ENCODE measurements around the gene ZBTB18. TPM values are rescaled to one million over a fixed set of nuclear protein-coding genes. Genes with fewer than 3 reads are reported as not detected.

Gene ZBTB18
- total RNA-seq, 1 experiment from 2014 or later = 9.5 TPM

DNA sequence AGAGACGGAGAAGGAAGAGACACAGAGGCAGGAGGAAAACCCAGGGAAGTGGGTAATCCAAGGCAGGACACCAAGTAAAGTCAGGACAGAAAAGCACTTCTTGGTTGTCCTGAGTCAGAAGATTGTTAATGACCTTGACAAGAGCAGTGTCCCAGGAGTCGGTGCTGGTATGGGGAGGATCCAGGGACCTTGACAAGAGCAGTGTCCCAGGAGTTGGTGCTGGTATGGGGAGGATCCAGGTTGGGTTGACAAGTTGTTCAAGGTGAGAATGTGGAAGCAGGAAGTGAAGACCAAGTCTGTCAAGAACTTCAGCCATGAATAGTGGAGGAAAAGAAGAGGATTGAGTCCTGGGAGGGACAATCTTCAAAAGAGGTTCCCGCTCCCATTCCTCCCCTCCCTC lies 31.9 kb downstream of the ZBTB18 start:
- no peak overlapping the region for H3K27ac ChIP-seq (ENCODE audit: low read length)
- H4K20me1 ChIP-seq (ENCODE audit: insufficient read depth, low read depth, low read length) = no peaks in the 10 kb centered on the region
- H3K79me2 ChIP-seq (ENCODE audit: low read length) = no peaks in the 10 kb centered on the region
- no peak overlapping the region for H3K9ac ChIP-seq (ENCODE audit: low read length)
- H3K4me2 ChIP-seq (ENCODE audit: low read depth, low read length, poor library complexity, severe bottlenecking) = no peak overlapping the region
- H2AFZ ChIP-seq (ENCODE audit: low read length) = no peak overlapping the region
- H3K36me3 ChIP-seq (ENCODE audit: insufficient read depth, low read length) = no peaks in the 10 kb centered on the region
- H3K9me2 ChIP-seq (replicated peaks; ENCODE audit: insufficient read depth, low read length) = no peaks in the 10 kb centered on the region
- no peak for DNase-seq
- H3K4me3 ChIP-seq (ENCODE audit: low read length) = no peak overlapping the region
- H3K9me3 ChIP-seq (ENCODE audit: low read length) = no peaks in the 10 kb centered on the region
- no peaks in the 10 kb centered on the region for H3K4me1 ChIP-seq (ENCODE audit: low read length)
- no peaks in the 10 kb centered on the region for H3K27me3 ChIP-seq (ENCODE audit: low read length)

- Histone ChIP-seq H3K79me2 (ENCODE audit: low read length) (no peaks in the 10 kb centered on the region), H3K9me3 (ENCODE audit: low read length) (no peaks in the 10 kb centered on the region)
- no peak for DNase-seq
These were observed 32.4 kb downstream of the ZBTB18 start for GRCh38 chr1:244083383-244083943.

GRCh38 chr1:244084763-244085162 lies 33.7 kb downstream of the ZBTB18 start:
- H3K27me3 ChIP-seq (ENCODE audit: low read length) = no peaks in the 10 kb centered on the region
- no peaks in the 10 kb centered on the region for H3K4me1 ChIP-seq (ENCODE audit: low read length)
- H3K9me3 ChIP-seq (ENCODE audit: low read length) = no peaks in the 10 kb centered on the region
- H3K9me2 ChIP-seq (replicated peaks; ENCODE audit: insufficient read depth, low read length) = no peaks in the 10 kb centered on the region
- no peak overlapping the region for H2AFZ ChIP-seq (ENCODE audit: low read length)
- no peak overlapping the region for H3K4me2 ChIP-seq (ENCODE audit: low read depth, low read length, poor library complexity, severe bottlenecking)
- H3K27ac ChIP-seq (ENCODE audit: low read length) = no peak overlapping the region
- H3K4me3 ChIP-seq (ENCODE audit: low read length) = no peak overlapping the region
- H3K36me3 ChIP-seq (ENCODE audit: insufficient read depth, low read length) = no peaks in the 10 kb centered on the region
- no peaks in the 10 kb centered on the region for H4K20me1 ChIP-seq (ENCODE audit: insufficient read depth, low read depth, low read length)
- no peak overlapping the region for H3K9ac ChIP-seq (ENCODE audit: low read length)
- no peak for DNase-seq
- no peaks in the 10 kb centered on the region for H3K79me2 ChIP-seq (ENCODE audit: low read length)

More at GRCh38 chr1:244083383-244083943, 32.4 kb downstream of the ZBTB18 start:
- no peaks in the 10 kb centered on the region for H3K27me3 ChIP-seq (ENCODE audit: low read length)
- H3K36me3 ChIP-seq (ENCODE audit: insufficient read depth, low read length) = no peaks in the 10 kb centered on the region
- no peak overlapping the region for H2AFZ ChIP-seq (ENCODE audit: low read length)
- H4K20me1 ChIP-seq (ENCODE audit: insufficient read depth, low read depth, low read length) = no peaks in the 10 kb centered on the region
- H3K4me2 ChIP-seq (ENCODE audit: low read depth, low read length, poor library complexity, severe bottlenecking) = no peak overlapping the region
- no peak overlapping the region for H3K4me3 ChIP-seq (ENCODE audit: low read length)
- no peak overlapping the region for H3K27ac ChIP-seq (ENCODE audit: low read length)
- H3K9me2 ChIP-seq (replicated peaks; ENCODE audit: insufficient read depth, low read length) = no peaks in the 10 kb centered on the region
- no peak overlapping the region for H3K9ac ChIP-seq (ENCODE audit: low read length)
- H3K4me1 ChIP-seq (ENCODE audit: low read length) = no peaks in the 10 kb centered on the region

DNA sequence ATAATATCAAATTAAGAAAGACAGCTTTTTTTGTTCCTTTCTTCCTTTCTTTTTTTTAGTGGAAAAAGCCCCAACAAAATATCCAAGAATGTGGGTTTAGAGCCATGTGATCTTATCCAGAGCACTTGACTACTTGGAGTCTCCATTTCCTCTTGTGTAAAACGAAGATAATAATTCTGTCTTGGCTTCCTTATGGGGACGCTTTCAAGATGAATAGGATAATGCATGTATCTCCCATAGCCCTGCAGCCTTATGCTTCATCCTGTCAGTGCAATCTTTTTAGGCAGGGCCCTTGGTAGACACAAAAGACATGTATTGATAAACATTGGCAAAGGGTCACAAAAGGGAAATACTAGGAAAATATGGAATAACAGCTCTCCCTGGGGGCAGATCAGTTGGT lies 34.8 kb downstream of the ZBTB18 start:
- H3K4me2 ChIP-seq (ENCODE audit: low read depth, low read length, poor library complexity, severe bottlenecking) = no peak overlapping the region
- no peaks in the 10 kb centered on the region for H3K9me3 ChIP-seq (ENCODE audit: low read length)
- H3K9ac ChIP-seq (ENCODE audit: low read length) = no peak overlapping the region
- H3K36me3 ChIP-seq (ENCODE audit: insufficient read depth, low read length) = no peaks in the 10 kb centered on the region
- H3K27ac ChIP-seq (ENCODE audit: low read length) = no peak overlapping the region
- H3K4me3 ChIP-seq (ENCODE audit: low read length) = no peak overlapping the region
- no peak for DNase-seq
- H3K4me1 ChIP-seq (ENCODE audit: low read length) = no peaks in the 10 kb centered on the region
- no peaks in the 10 kb centered on the region for H4K20me1 ChIP-seq (ENCODE audit: insufficient read depth, low read depth, low read length)
- H3K9me2 ChIP-seq (replicated peaks; ENCODE audit: insufficient read depth, low read length) = no peaks in the 10 kb centered on the region
- no peak overlapping the region for H2AFZ ChIP-seq (ENCODE audit: low read length)
- no peaks in the 10 kb centered on the region for H3K79me2 ChIP-seq (ENCODE audit: low read length)
- no peaks in the 10 kb centered on the region for H3K27me3 ChIP-seq (ENCODE audit: low read length)

DNA sequence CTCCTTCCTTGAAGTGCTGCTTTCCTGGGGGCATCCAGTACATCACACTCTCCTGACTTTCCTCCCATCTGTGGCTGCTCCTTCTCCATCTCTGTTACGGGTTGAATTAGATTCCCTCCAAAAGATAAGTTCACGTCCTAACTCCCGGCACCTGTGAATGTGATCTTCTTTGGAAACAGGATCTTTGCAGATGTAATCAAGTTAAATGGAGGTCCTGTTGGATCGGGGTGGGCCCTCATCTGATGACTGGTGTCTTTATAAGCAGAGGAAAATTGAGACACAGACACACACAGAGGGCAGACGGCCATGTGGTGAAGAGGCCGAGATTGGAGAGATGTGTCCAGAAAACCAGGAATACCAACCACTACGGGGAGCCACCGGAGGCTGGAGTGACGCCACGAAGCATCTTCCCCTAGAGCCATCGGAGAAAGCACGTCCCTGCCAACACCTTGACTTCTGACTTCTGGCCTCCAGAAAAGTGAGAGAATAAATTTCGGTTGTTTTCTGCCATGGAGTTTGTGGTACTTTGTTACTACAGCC lies 36.0 kb downstream of the ZBTB18 start:
- Histone ChIP-seq H3K36me3 (ENCODE audit: insufficient read depth, low read length) (no peaks in the 10 kb centered on the region), H3K9me3 (ENCODE audit: low read length) (no peaks in the 10 kb centered on the region), H3K4me2 (ENCODE audit: low read depth, low read length, poor library complexity, severe bottlenecking) (no peak overlapping the region), H3K79me2 (ENCODE audit: low read length) (no peaks in the 10 kb centered on the region), H3K27me3 (ENCODE audit: low read length) (no peaks in the 10 kb centered on the region), H2AFZ (ENCODE audit: low read length) (no peak overlapping the region), H3K27ac (ENCODE audit: low read length) (no peak overlapping the region), H4K20me1 (ENCODE audit: insufficient read depth, low read depth, low read length) (no peaks in the 10 kb centered on the region), H3K9me2 (replicated peaks; ENCODE audit: insufficient read depth, low read length) (no peaks in the 10 kb centered on the region), H3K9ac (ENCODE audit: low read length) (no peak overlapping the region), H3K4me1 (ENCODE audit: low read length) (no peaks in the 10 kb centered on the region), H3K4me3 (ENCODE audit: low read length) (no peak overlapping the region)
- DNase-seq = no peak

DNA sequence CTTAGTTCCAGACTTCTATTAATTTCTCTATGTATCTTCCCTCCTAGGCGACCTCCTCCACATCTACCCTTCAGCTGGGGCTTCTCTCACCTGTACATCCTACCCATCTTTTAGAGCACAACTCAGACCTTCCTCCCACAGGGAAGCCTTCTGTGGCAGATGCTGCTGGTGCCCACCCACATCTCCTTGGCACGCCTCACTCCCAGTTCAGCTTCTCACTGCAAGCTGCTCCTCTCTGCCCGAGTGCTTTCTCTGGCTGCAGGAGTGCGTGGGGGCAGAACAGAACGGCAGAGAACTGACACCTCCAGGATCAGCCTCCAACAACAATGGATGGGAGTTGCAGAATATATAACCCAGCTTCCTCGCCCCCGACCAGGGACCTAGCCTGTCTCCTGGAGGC lies 36.5 kb downstream of the ZBTB18 start:
- Histone ChIP-seq H3K4me2 (ENCODE audit: low read depth, low read length, poor library complexity, severe bottlenecking) (no peak overlapping the region), H2AFZ (ENCODE audit: low read length) (no peak overlapping the region), H3K9me2 (replicated peaks; ENCODE audit: insufficient read depth, low read length) (no peaks in the 10 kb centered on the region), H3K79me2 (ENCODE audit: low read length) (no peaks in the 10 kb centered on the region), H3K9me3 (ENCODE audit: low read length) (no peaks in the 10 kb centered on the region), H3K4me3 (ENCODE audit: low read length) (no peak overlapping the region), H3K27ac (ENCODE audit: low read length) (no peak overlapping the region), H3K4me1 (ENCODE audit: low read length) (no peaks in the 10 kb centered on the region), H3K9ac (ENCODE audit: low read length) (no peak overlapping the region), H4K20me1 (ENCODE audit: insufficient read depth, low read depth, low read length) (no peaks in the 10 kb centered on the region), H3K27me3 (ENCODE audit: low read length) (no peaks in the 10 kb centered on the region), H3K36me3 (ENCODE audit: insufficient read depth, low read length) (no peaks in the 10 kb centered on the region)
- DNase-seq = no peak

- H3K9me2 ChIP-seq (replicated peaks; ENCODE audit: insufficient read depth, low read length) = no peaks in the 10 kb centered on the region
- H2AFZ ChIP-seq (ENCODE audit: low read length) = no peak overlapping the region
- H3K4me2 ChIP-seq (ENCODE audit: low read depth, low read length, poor library complexity, severe bottlenecking) = no peak overlapping the region
- H4K20me1 ChIP-seq (ENCODE audit: insufficient read depth, low read depth, low read length) = no peaks in the 10 kb centered on the region
- H3K9ac ChIP-seq (ENCODE audit: low read length) = no peak overlapping the region
- H3K27ac ChIP-seq (ENCODE audit: low read length) = no peak overlapping the region
- H3K9me3 ChIP-seq (ENCODE audit: low read length) = no peaks in the 10 kb centered on the region
- no peaks in the 10 kb centered on the region for H3K4me1 ChIP-seq (ENCODE audit: low read length)
- H3K27me3 ChIP-seq (ENCODE audit: low read length) = no peaks in the 10 kb centered on the region
- no peak overlapping the region for H3K4me3 ChIP-seq (ENCODE audit: low read length)
- no peak for DNase-seq
- H3K79me2 ChIP-seq (ENCODE audit: low read length) = no peaks in the 10 kb centered on the region
- no peaks in the 10 kb centered on the region for H3K36me3 ChIP-seq (ENCODE audit: insufficient read depth, low read length)
These were observed 37.1 kb downstream of the ZBTB18 start for GRCh38 chr1:244088161-244088560.

- no peaks in the 10 kb centered on the region for H3K27me3 ChIP-seq (ENCODE audit: low read length)
- H3K27ac ChIP-seq (ENCODE audit: low read length) = no peak overlapping the region
- no peaks in the 10 kb centered on the region for H3K79me2 ChIP-seq (ENCODE audit: low read length)
- H3K4me3 ChIP-seq (ENCODE audit: low read length) = no peak overlapping the region
- H4K20me1 ChIP-seq (ENCODE audit: insufficient read depth, low read depth, low read length) = no peaks in the 10 kb centered on the region
- no peak overlapping the region for H2AFZ ChIP-seq (ENCODE audit: low read length)
- H3K36me3 ChIP-seq (ENCODE audit: insufficient read depth, low read length) = no peaks in the 10 kb centered on the region
- DNase-seq = no peak
- H3K9ac ChIP-seq (ENCODE audit: low read length) = no peak overlapping the region
- no peaks in the 10 kb centered on the region for H3K9me2 ChIP-seq (replicated peaks; ENCODE audit: insufficient read depth, low read length)
- H3K4me1 ChIP-seq (ENCODE audit: low read length) = no peaks in the 10 kb centered on the region
- H3K4me2 ChIP-seq (ENCODE audit: low read depth, low read length, poor library complexity, severe bottlenecking) = no peak overlapping the region
- no peaks in the 10 kb centered on the region for H3K9me3 ChIP-seq (ENCODE audit: low read length)
These were observed 38.5 kb downstream of the ZBTB18 start for GRCh38 chr1:244089561-244089960.

Measured in Karpas-422 (cell line).